RKO (cell line): ENCODE results near the gene LPP.
"Not testable (repeated sequence)": the region's sequence is repeated elsewhere in the genome, so short reads cannot be mapped to it uniquely, and the experiment has no call there.

ENCODE experiments used
- DNase-seq: peaks from one replicate; pipeline ENCODE4 v3.0.0-alpha.2; 2016; ENCODE audit warnings: low spot score

The LPP gene

GRCh38 chr3:188154014-188154808, at the start of gene LPP:
Gene LPP (plus strand): TSS chr3:188154157. CDS start chr3:188406121, 251,964 bp downstream.
- DNase-seq, result peak; percentile 76

- DNase-seq, result no peak
Measured at GRCh38 chr3:188106006-188106405, 48.0 kb upstream of the LPP start.

- DNase-seq, result no peak
Measured at GRCh38 chr3:188106454-188106853, 47.5 kb upstream of the LPP start.

GRCh38 chr3:188106887-188107830, 46.8 kb upstream of the LPP start:
- no peak for DNase-seq

- DNase-seq, result no peak
Measured at GRCh38 chr3:188108703-188109412, 45.1 kb upstream of the LPP start.

GRCh38 chr3:188111002-188111584, 42.9 kb upstream of the LPP start:
- DNase-seq, result no peak

- no peak for DNase-seq
Measured at GRCh38 chr3:188113756-188114155, 40.2 kb upstream of the LPP start.

- DNase-seq, result no peak
Measured at GRCh38 chr3:188119846-188120245, 34.1 kb upstream of the LPP start.

- no peak for DNase-seq
Measured at GRCh38 chr3:188122571-188123169, 31.3 kb upstream of the LPP start.

- no peak for DNase-seq
Measured at GRCh38 chr3:188123170-188123905, 30.6 kb upstream of the LPP start.

- DNase-seq, result no peak
Measured at GRCh38 chr3:188124184-188124583, 29.8 kb upstream of the LPP start.

GRCh38 chr3:188125076-188125475, 28.9 kb upstream of the LPP start:
- DNase-seq, result no peak

- DNase-seq, result no peak
Measured at GRCh38 chr3:188126276-188126675, 27.7 kb upstream of the LPP start.

- DNase-seq, result no peak
Measured at GRCh38 chr3:188126934-188127333, 27.0 kb upstream of the LPP start.

- DNase-seq, result no peak
Measured at GRCh38 chr3:188128905-188129304, 25.1 kb upstream of the LPP start.

GRCh38 chr3:188131023-188131422, 22.9 kb upstream of the LPP start:
- DNase-seq, result not testable (repeated sequence)

- peak; percentile 60 for DNase-seq
Measured at GRCh38 chr3:188133219-188133618, 20.7 kb upstream of the LPP start.

GRCh38 chr3:188133646-188134045, 20.3 kb upstream of the LPP start:
- peak; percentile 39 for DNase-seq

- no peak for DNase-seq
Measured at GRCh38 chr3:188134079-188134478, 19.9 kb upstream of the LPP start.

GRCh38 chr3:188134856-188135255, 19.1 kb upstream of the LPP start:
- DNase-seq, result no peak

- no peak for DNase-seq
Measured at GRCh38 chr3:188135271-188135670, 18.7 kb upstream of the LPP start.
